AG04450 (cell line): ENCODE data around the gene BAIAP2L2. TPM values are rescaled to one million over a fixed set of nuclear protein-coding genes. Genes with fewer than 3 reads are reported as not detected.

Experiments
- CTCF ChIA-PET: fragments of 300-600, 350-600 bp; formaldehyde crosslinking; extraction: SDS; loops from one replicate; lab custom pipeline; 2022; ENCODE audit warnings: antibody characterized with exemption, inconsistent platforms; lab: Charles Lee
- POLR2A ChIA-PET: fragments of 350-600 bp; formaldehyde crosslinking; extraction: SDS; loops from one replicate; lab custom pipeline; 2021; ENCODE audit warnings: antibody characterized with exemption, inconsistent platforms; lab: Yijun Ruan, JAX
- DNase-seq: peaks from one replicate; pipeline ENCODE4 v3.0.0-alpha.2; 2011; ENCODE audit warnings: low read depth, low spot score
- H3K27ac ChIP-seq: one replicate; pipeline ENCODE4 v1.5.1; 2012; ENCODE audit warnings: low read depth, low read length, control low read depth
- H3K27me3 ChIP-seq: one replicate; pipeline ENCODE4 v1.6.0; 2012; ENCODE audit warnings: low read length; ENCODE audit not compliant: control insufficient read depth, insufficient read depth
- H3K4me3 ChIP-seq: 2 replicates; pipeline ENCODE4 v1.5.1; 2011; ENCODE audit warnings: mild to moderate bottlenecking, low read depth, low read length, control low read depth
- H3K9me3 ChIP-seq: 2 replicates; pipeline ENCODE4 v1.5.1; 2012; ENCODE audit warnings: low read length; ENCODE audit not compliant: control insufficient read depth, insufficient read depth
- polyA plus RNA-seq: library from polyadenylated mRNA; depleted of rRNA; stranded (reverse); fragments of >200 nt; gene quantifications from 2 replicates; pipeline ENCODE4 v1.2.3, GENCODE V29; 2011
- TF ChIP-seq, protein P1 (sequence below): IDR thresholded peaks from 2 replicates; pipeline ENCODE4 v1.5.1; 2011; ENCODE audit warnings: low read depth, low read length, control low read depth, inconsistent platforms

BAIAP2L2 gene
- polyA plus RNA-seq, 1 experiment: 0.04 TPM

DNA sequence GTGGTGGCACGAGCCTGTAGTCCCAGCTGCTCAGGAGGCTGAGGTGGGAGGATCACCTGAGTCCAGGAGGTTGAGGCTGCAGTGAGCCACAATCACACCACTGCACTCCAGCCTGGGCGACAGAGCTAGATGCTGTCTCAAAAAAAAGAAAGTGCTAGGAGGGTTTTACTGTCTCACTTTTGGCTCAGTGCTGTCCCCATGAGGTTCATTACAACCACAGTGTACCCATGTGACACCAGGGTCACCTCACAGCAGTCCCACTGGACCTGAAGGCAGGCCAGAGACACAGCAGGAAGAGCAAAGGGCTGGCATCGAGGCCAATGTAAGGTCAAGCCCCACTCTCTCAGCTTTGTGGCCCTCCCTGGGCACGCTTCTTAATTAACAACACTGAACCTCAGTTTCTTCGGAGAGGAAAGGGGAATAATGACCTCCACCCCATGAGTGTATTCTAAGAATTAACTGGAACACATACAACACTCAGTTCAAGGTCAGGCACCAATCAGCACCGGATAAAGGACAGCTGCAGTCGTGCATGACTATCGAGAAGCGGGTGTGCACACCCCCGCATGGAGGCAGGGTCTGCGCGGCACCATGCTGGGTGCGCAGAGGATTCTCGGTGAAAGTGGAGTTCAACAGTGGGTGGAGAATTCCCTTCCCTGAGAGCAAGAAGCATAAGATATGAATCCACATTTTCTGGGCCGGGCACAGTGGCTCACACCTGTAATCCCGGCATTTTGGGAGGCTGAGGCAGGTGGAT is 30.9 kb upstream of the BAIAP2L2 start:
- POLR2A ChIA-PET: interaction anchor here (0.6 kb wide), 1 partner anchor 186 kb away, joined by 3 read pairs; no protein-coding TSS in a partner anchor
- CTCF ChIA-PET: no interaction called here

DNA sequence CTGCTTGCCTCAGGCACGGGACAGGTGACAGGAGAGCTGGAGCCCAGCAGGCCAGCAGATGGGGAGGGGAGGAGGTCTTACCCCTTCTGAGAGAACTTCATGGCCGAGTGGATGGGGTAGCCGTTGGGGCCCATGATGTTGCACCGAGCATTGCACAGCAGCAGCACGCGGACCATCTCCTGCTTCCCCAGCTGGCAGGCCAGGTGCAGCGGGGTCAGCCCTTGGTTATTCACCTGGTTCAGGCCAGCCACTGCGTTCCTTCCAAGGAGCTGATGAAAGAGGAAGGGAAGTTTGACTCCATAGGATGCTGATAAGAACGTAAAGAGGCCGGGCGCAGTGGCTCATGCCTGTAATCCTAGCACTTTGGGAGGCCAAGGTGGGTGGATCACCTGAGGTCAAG is 29.4 kb upstream of the BAIAP2L2 start:
- no peak overlapping the region for H3K4me3 ChIP-seq
- TF ChIP-seq, protein P1, sequence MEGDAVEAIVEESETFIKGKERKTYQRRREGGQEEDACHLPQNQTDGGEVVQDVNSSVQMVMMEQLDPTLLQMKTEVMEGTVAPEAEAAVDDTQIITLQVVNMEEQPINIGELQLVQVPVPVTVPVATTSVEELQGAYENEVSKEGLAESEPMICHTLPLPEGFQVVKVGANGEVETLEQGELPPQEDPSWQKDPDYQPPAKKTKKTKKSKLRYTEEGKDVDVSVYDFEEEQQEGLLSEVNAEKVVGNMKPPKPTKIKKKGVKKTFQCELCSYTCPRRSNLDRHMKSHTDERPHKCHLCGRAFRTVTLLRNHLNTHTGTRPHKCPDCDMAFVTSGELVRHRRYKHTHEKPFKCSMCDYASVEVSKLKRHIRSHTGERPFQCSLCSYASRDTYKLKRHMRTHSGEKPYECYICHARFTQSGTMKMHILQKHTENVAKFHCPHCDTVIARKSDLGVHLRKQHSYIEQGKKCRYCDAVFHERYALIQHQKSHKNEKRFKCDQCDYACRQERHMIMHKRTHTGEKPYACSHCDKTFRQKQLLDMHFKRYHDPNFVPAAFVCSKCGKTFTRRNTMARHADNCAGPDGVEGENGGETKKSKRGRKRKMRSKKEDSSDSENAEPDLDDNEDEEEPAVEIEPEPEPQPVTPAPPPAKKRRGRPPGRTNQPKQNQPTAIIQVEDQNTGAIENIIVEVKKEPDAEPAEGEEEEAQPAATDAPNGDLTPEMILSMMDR: no peak
- CTCF ChIA-PET: no interaction called here

More for the DNA sequence above, 30.9 kb upstream of the BAIAP2L2 start:
- no peak overlapping the region for H3K4me3 ChIP-seq
- TF ChIP-seq, protein P1: no peak
- DNase-seq: no peak
- H3K27me3 ChIP-seq: no peaks in the 10 kb centered on the region
- no peak overlapping the region for H3K27ac ChIP-seq
- no peaks in the 10 kb centered on the region; the same call in 1 of the 2 replicates for H3K9me3 ChIP-seq

GRCh38 chr22:38138961-38139360 is 28.5 kb upstream of the BAIAP2L2 start:
- TF ChIP-seq, protein P1: no peak
- no peak for DNase-seq
- CTCF ChIA-PET: no interaction called here
- Histone ChIP-seq H3K27me3 (no peaks in the 10 kb centered on the region), H3K4me3 (no peak overlapping the region), H3K27ac (no peak overlapping the region), H3K9me3 (no peaks in the 10 kb centered on the region; the same call in 1 of the 2 replicates)
- POLR2A ChIA-PET: no interaction called here

More for the DNA sequence above, 29.4 kb upstream of the BAIAP2L2 start:
- Histone ChIP-seq H3K27ac (no peak overlapping the region), H3K27me3 (no peaks in the 10 kb centered on the region), H3K9me3 (no peaks in the 10 kb centered on the region; the same call in 1 of the 2 replicates)
- POLR2A ChIA-PET: no interaction called here
- no peak for DNase-seq

GRCh38 chr22:38137876-38138687 is 27.6 kb upstream of the BAIAP2L2 start:
- ChIA-PET POLR2A (no interaction called here), CTCF (interaction anchor here (0.9 to 2.4 kb wide), 3 partner anchors 24 to 216 kb away, joined by 3 to 17 read pairs (median 3); no protein-coding TSS in a partner anchor)
- H3K27ac ChIP-seq: no peak overlapping the region
- no peak for DNase-seq
- H3K4me3 ChIP-seq: no peak overlapping the region
- H3K27me3 ChIP-seq: no peaks in the 10 kb centered on the region
- TF ChIP-seq, protein P1: no peak
- no peaks in the 10 kb centered on the region; the same call in 1 of the 2 replicates for H3K9me3 ChIP-seq
